MM.1S (cell line): ENCODE measurements around the gene RAMACL.

Experiments
- DNase-seq: peaks from one replicate; pipeline ENCODE4 v3.0.0-alpha.2; 2015
- H2AFZ ChIP-seq: fragments of 300-600 bp; sonication (generic); 2 replicates; pipeline ENCODE4 v1.6.0; 2016; ENCODE audit warnings: antibody characterized with exemption, low read length
- H3F3A ChIP-seq: fragments of 300-600 bp; sonication (generic); 2 replicates; pipeline ENCODE4 v1.6.1; 2016; ENCODE audit warnings: mild to moderate bottlenecking, antibody characterized with exemption, low read length, moderate library complexity, mixed read lengths; ENCODE audit not compliant: insufficient read depth
- H3K27ac ChIP-seq: fragments of 300-600 bp; sonication (generic); 2 replicates; pipeline ENCODE4 v1.5.1; 2016; ENCODE audit warnings: mild to moderate bottlenecking, low read length
- H3K27me3 ChIP-seq: fragments of 300-600 bp; sonication (generic); replicated peaks from 2 replicates; pipeline ENCODE4 v1.6.0; 2016; ENCODE audit warnings: low read length; ENCODE audit not compliant: insufficient read depth
- H3K36me3 ChIP-seq: fragments of 300-600 bp; sonication (generic); replicated peaks from 2 replicates; pipeline ENCODE4 v1.6.1; 2016; ENCODE audit warnings: mild to moderate bottlenecking, low read length, mixed read lengths; ENCODE audit not compliant: insufficient read depth
- H3K4me1 ChIP-seq: fragments of 300-600 bp; sonication (generic); 2 replicates; pipeline ENCODE4 v1.6.1; 2016; ENCODE audit warnings: low read length, mixed read lengths
- H3K4me2 ChIP-seq: fragments of 300-600 bp; sonication (generic); 2 replicates; pipeline ENCODE4 v1.6.0; 2016; ENCODE audit warnings: low read depth, low read length
- H3K4me3 ChIP-seq: fragments of 300-600 bp; sonication (generic); 2 replicates; pipeline ENCODE4 v1.5.1; 2016; ENCODE audit warnings: low read length, mixed read lengths
- H3K79me2 ChIP-seq: fragments of 300-600 bp; sonication (generic); 2 replicates; pipeline ENCODE4 v1.6.1; 2016; ENCODE audit warnings: mixed run types, low read length, mixed read lengths
- H3K9ac ChIP-seq: fragments of 300-600 bp; sonication (generic); 2 replicates; pipeline ENCODE4 v1.6.1; 2016; ENCODE audit warnings: low read length, mixed read lengths
- H3K9me2 ChIP-seq: fragments of 300-600 bp; sonication (generic); replicated peaks from 2 replicates; pipeline ENCODE4 v1.6.1; 2016; ENCODE audit warnings: mild to moderate bottlenecking, low read length, mixed read lengths; ENCODE audit not compliant: insufficient read depth
- H3K9me3 ChIP-seq: fragments of 300-600 bp; sonication (generic); replicated peaks from 2 replicates; pipeline ENCODE4 v1.6.1; 2016; ENCODE audit warnings: mild to moderate bottlenecking, low read length, mixed read lengths; ENCODE audit not compliant: insufficient read depth
- H4K20me1 ChIP-seq: fragments of 300-600 bp; sonication (generic); 2 replicates; pipeline ENCODE4 v1.6.1; 2016; ENCODE audit warnings: mild to moderate bottlenecking, low read length, moderate library complexity, mixed read lengths; ENCODE audit not compliant: insufficient read depth
- EZH2 ChIP-seq: fragments of 300-600 bp; sonication (generic); optimal IDR thresholded peaks from 2 replicates; pipeline ENCODE3; 2017; ENCODE audit warnings: low read depth, mild to moderate bottlenecking, antibody characterized with exemption, low read length, mixed read lengths
- EZH2phosphoT487 ChIP-seq: fragments of 300-600 bp; sonication (generic); IDR thresholded peaks from 2 replicates; pipeline ENCODE4 v1.6.1; 2018; ENCODE audit warnings: antibody characterized with exemption, low read length
- TF ChIP-seq, protein P1 (sequence below): fragments of 300-600 bp; sonication (generic); IDR thresholded peaks from 2 replicates; pipeline ENCODE4 v1.5.1; 2016; ENCODE audit warnings: antibody characterized with exemption, low read length, mixed read lengths

RAMACL gene

DNA sequence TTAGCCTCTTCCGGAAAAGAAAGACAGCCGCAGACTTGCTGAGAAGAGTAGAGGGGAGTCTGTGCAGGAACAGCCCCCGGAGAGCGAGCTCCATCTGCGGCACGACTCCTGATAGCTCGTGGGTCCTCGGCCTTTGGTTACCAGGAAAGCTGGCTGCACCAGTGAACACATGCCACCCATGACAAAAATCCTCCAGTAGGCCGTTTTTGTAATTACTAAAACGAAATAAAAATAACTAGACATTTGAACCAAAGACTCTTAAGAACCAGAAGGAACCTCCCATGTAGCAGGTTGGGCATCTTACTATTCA, 42.2 kb downstream of the RAMACL start:
- no peaks in the 10 kb centered on the region for H3K9me3 ChIP-seq
- no peak for TF ChIP-seq EZH2
- no peaks in the 10 kb centered on the region for H3K4me1 ChIP-seq
- no peaks in the 10 kb centered on the region for H3K79me2 ChIP-seq
- H3K36me3 ChIP-seq, result no peaks in the 10 kb centered on the region
- no peak overlapping the region for H3K4me3 ChIP-seq
- no peak overlapping the region for H3K9ac ChIP-seq
- DNase-seq, result no peak
- no peak overlapping the region for H3K4me2 ChIP-seq
- H4K20me1 ChIP-seq, result no peaks in the 10 kb centered on the region
- no peaks in the 10 kb centered on the region for H3K9me2 ChIP-seq
- H3F3A ChIP-seq, result no peaks in the 10 kb centered on the region
- H3K27me3 ChIP-seq, result no peaks in the 10 kb centered on the region
- no peak overlapping the region for H3K27ac ChIP-seq
- no peak overlapping the region for H2AFZ ChIP-seq

DNA sequence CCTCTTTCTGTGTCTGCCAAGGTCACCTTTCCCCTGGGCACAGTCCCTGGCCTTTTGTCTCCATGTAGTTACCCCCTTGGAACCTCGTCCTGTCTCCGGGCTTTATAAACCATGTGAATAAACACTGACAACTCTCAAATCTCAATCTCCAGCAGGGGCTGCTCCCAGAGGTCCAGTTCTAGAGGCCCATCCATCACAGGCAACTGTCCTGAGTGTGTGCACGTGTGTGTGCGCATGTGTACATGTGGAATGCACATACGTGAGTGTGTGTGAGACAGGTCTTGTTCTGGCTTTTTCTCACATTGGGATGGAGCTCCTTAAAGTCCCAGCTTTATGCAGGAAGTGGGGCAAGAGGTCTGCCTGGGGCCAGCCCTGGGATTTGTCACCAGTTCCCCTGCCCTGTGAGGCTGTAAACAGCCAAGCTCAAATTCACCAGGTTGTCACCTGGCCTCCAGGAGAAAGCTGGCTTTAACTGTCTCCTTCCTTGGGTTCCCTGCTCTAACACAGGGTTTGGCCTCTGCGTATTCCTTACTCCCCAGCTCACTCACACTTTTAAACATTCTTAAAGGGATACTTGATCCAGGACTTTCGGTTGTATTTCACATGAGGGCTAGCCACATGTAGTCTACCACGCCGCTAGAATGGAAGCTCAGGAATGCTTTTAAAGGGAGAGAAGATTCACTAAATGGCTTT, 42.7 kb downstream of the RAMACL start:
- H3K9me3 ChIP-seq, result no peaks in the 10 kb centered on the region
- H3K27ac ChIP-seq, result no peak overlapping the region
- no peaks in the 10 kb centered on the region for H3F3A ChIP-seq
- TF ChIP-seq, protein P1, sequence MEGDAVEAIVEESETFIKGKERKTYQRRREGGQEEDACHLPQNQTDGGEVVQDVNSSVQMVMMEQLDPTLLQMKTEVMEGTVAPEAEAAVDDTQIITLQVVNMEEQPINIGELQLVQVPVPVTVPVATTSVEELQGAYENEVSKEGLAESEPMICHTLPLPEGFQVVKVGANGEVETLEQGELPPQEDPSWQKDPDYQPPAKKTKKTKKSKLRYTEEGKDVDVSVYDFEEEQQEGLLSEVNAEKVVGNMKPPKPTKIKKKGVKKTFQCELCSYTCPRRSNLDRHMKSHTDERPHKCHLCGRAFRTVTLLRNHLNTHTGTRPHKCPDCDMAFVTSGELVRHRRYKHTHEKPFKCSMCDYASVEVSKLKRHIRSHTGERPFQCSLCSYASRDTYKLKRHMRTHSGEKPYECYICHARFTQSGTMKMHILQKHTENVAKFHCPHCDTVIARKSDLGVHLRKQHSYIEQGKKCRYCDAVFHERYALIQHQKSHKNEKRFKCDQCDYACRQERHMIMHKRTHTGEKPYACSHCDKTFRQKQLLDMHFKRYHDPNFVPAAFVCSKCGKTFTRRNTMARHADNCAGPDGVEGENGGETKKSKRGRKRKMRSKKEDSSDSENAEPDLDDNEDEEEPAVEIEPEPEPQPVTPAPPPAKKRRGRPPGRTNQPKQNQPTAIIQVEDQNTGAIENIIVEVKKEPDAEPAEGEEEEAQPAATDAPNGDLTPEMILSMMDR, result no peak
- TF ChIP-seq EZH2 (no peak), EZH2phosphoT487 (no peak)
- no peak overlapping the region for H3K9ac ChIP-seq
- no peaks in the 10 kb centered on the region for H3K9me2 ChIP-seq
- no peak for DNase-seq
- no peaks in the 10 kb centered on the region for H3K36me3 ChIP-seq
- H3K4me1 ChIP-seq, result no peaks in the 10 kb centered on the region
- H3K4me3 ChIP-seq, result no peak overlapping the region
- no peak overlapping the region for H2AFZ ChIP-seq
- no peak overlapping the region for H3K4me2 ChIP-seq
- H4K20me1 ChIP-seq, result no peaks in the 10 kb centered on the region
- H3K79me2 ChIP-seq, result no peaks in the 10 kb centered on the region
- H3K27me3 ChIP-seq, result no peaks in the 10 kb centered on the region

DNA sequence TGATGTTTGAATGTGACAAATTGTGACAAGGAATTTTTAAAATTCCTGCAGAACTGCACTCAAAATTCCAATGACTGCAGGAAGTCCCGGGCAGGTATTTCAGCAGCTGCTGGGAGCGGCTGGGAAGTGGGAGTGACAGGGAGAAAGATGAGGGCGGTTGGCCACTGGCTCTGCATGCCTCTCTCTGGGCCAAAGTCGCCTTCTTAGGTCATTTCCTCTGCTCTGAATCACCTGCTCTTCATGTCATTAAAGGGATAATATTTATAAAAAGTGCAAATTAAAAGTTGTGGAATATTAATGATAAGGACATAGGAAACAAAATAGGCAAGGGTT, 43.9 kb downstream of the RAMACL start:
- Histone ChIP-seq H3K9ac (no peak overlapping the region), H3K27ac (no peak overlapping the region)
- DNase-seq, result no peak

More for the DNA sequence above, 43.9 kb downstream of the RAMACL start:
- Histone ChIP-seq H4K20me1 (no peaks in the 10 kb centered on the region), H3K36me3 (no peaks in the 10 kb centered on the region), H3K4me1 (no peaks in the 10 kb centered on the region), H3K9me2 (no peaks in the 10 kb centered on the region), H3K79me2 (no peaks in the 10 kb centered on the region), H2AFZ (no peak overlapping the region), H3K4me2 (no peak overlapping the region), H3K9me3 (no peaks in the 10 kb centered on the region), H3K27me3 (no peaks in the 10 kb centered on the region), H3K4me3 (no peak overlapping the region), H3F3A (no peaks in the 10 kb centered on the region)
- TF ChIP-seq, protein P1, result no peak
- TF ChIP-seq EZH2 (no peak), EZH2phosphoT487 (no peak)
